ENCODE results near the gene UPF3A. TPM values are rescaled to one million over a fixed set of nuclear protein-coding genes. Genes with fewer than 3 reads are reported as not detected.
A peak's percentile ranks its signal among the peaks of the same experiment; 100 is the strongest.

The UPF3A gene
- total and polyA plus RNA-seq, 8 donors: 17.1 to 73.8 (median 26.9) TPM

DNA sequence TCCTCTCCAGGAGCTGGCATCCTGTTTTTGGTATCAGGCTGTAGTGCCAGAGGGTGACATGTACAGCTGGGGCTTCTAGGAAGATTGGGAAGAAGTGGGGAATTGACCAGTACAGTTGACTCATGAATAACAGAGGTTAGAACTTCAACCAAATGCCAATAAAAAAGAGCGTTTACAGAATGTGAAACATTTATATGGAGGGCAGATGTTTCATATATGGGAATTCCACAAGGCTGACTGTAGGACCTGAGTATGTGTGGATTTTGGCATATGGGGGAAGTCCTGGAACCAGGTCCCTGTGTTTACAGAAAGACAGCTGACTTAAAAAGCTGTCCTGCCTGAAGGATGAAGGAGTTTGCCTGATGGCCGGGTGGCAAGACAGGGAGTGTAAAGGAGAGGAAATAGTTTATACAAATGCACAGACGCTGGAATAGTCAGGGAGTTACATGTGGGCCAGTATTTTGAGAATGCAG is 38.1 kb downstream of the UPF3A start:
- FAIRE-seq (no peak), DNase-seq (no peak), ATAC-seq (no peak)
- Histone ChIP-seq H3K4me1 (peaks cover 11 to 25% (median 15%) of the 10 kb centered on the region in 3 donors), H3K36me3 (peaks cover 0 to 20% (median 7%) of the 10 kb centered on the region in 3 donors), H3K9me3 (no peaks in the 10 kb centered on the region), H3K27me3 (no peaks in the 10 kb centered on the region), H3K27ac (no peak overlapping the region), H3K4me3 (no peak overlapping the region)
- intact Hi-C loops (cut with DNase I): no loop called here
- no peak for TF ChIP-seq CTCF (IDR thresholded peaks at IDR 0.05)
- WGBS, 2 donors: 73 to 78% methylated on average over 3 of the region's 3 CpGs

DNA sequence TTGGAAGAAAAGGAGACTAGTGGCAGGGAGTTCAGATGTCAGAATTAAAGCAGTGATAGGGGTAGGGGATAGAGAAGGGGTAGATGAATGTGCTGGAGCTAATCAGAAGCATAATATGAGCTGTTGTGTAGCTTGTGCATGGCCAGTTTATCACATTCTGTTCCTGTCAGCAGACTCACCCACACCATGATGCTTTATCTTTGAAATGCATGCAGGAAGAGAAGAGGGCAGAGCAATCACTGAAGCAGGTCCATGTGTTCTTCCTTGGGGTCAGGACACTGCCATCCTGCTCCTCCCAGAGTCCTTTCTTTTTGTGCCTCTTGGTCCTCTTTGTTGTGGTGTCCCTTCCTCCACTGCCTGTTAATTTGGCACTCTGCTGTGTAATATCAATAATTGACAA is 38.7 kb downstream of the UPF3A start:
- TF ChIP-seq CTCF (IDR thresholded peaks at IDR 0.05): no peak
- no peaks in the 10 kb centered on the region for H3K9me3 ChIP-seq
- ATAC-seq: peak in 1 of 4 donors; percentile 12

DNA sequence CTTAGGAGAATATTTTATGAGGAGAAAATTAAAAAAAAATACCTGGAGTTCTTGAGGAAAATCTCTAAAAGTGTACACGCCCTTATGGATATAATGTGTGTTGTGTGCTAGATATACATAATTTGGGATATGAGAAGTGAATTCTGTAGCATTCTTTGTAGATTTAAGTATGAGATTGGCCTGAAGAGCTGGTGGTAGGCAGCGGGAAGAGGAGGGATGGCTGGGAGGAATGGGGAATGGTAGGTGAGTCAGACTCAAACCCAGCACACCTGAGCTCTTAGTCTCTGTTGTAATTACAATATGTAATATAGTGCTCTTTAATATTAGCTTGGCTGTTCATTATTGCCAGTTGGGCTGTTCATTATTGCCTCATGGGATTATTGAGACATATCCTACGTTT is 39.9 kb downstream of the UPF3A start:
- FAIRE-seq (no peak), ATAC-seq (no peak), DNase-seq (no peak)
- Histone ChIP-seq H3K27me3 (no peaks in the 10 kb centered on the region), H3K4me1 (peaks cover 11 to 20% (median 19%) of the 10 kb centered on the region in 3 donors), H3K9me3 (no peaks in the 10 kb centered on the region), H3K4me3 (no peak overlapping the region), H3K27ac (no peak overlapping the region), H3K36me3 (peaks cover 0 to 27% (median 7%) of the 10 kb centered on the region in 3 donors)
- intact Hi-C loops (cut with DNase I): no loop called here
- 94 to 95% methylated on average over 3 of the region's 3 CpGs for WGBS, 2 donors
- no peak for TF ChIP-seq CTCF (IDR thresholded peaks at IDR 0.05)

More for the DNA sequence above, 38.7 kb downstream of the UPF3A start:
- no peak overlapping the region for H3K4me3 ChIP-seq
- no peaks in the 10 kb centered on the region for H3K27me3 ChIP-seq
- intact Hi-C loops (cut with DNase I): no loop called here
- H3K27ac ChIP-seq: no peak overlapping the region
- peaks cover 0 to 26% (median 7%) of the 10 kb centered on the region in 3 donors for H3K36me3 ChIP-seq
- no peak for FAIRE-seq
- H3K4me1 ChIP-seq: peaks cover 11 to 25% (median 15%) of the 10 kb centered on the region in 3 donors
- no peak for DNase-seq

- no peaks in the 10 kb centered on the region for H3K27me3 ChIP-seq
- WGBS, 2 donors: 88 to 92% methylated on average over 2 of the region's 2 CpGs
- H3K9me3 ChIP-seq: no peaks in the 10 kb centered on the region
- peaks cover 7 to 16% (median 14%) of the 10 kb centered on the region in 3 donors for H3K4me1 ChIP-seq
- no peak for FAIRE-seq
- intact Hi-C loops (cut with DNase I): no loop called here
- no peak for ATAC-seq
- DNase-seq: no peak
- peaks cover 0 to 27% (median 7%) of the 10 kb centered on the region in 3 donors for H3K36me3 ChIP-seq
- H3K4me3 ChIP-seq: no peak overlapping the region
- TF ChIP-seq CTCF (IDR thresholded peaks at IDR 0.05): no peak
- H3K27ac ChIP-seq: no peak overlapping the region
Measured at GRCh38 chr13:114323349-114323748, 41.9 kb downstream of the UPF3A start.

GRCh38 chr13:114324334-114324733 is 42.9 kb downstream of the UPF3A start:
- TF ChIP-seq CTCF (IDR thresholded peaks at IDR 0.05): no peak
- ATAC-seq: no peak
- intact Hi-C loops (cut with DNase I): no loop called here

More at GRCh38 chr13:114324334-114324733, 42.9 kb downstream of the UPF3A start:
- Histone ChIP-seq H3K9me3 (no peaks in the 10 kb centered on the region), H3K27me3 (no peaks in the 10 kb centered on the region), H3K27ac (no peak overlapping the region), H3K36me3 (peaks cover 0 to 27% (median 7%) of the 10 kb centered on the region in 3 donors), H3K4me1 (peaks cover 0 to 9% (median 6%) of the 10 kb centered on the region in 3 donors), H3K4me3 (no peak overlapping the region)
- no peak for DNase-seq
- WGBS, 2 donors: 97 to 99% methylated on average over 4 of the region's 4 CpGs
- no peak for FAIRE-seq

Data from pancreas (tissue), 10 donors.